Cardiac muscle cell (in vitro differentiated cells and primary cell): ENCODE results near the gene CC2D1B. TPM values are rescaled to one million over a fixed set of nuclear protein-coding genes. Genes with fewer than 3 reads are reported as not detected.

Experiments used
- DNase-seq, 2 donors: peaks; one replicate each; pipeline versions ENCODE4 v3.0.0 to v3.0.0-alpha.2; 2010 to 2017; ENCODE audit warnings: low read depth in 1 of 2, low spot score in 1 of 2
- H3K27ac ChIP-seq: fragments of 200-600 bp; sonication (generic); 2 replicates; pipeline ENCODE4 v1.5.1; 2016
- H3K27me3 ChIP-seq: fragments of 200-600 bp; sonication (generic); 2 replicates; pipeline ENCODE4 v1.6.0; 2016; ENCODE audit warnings: control low read depth
- H3K36me3 ChIP-seq: fragments of 200-600 bp; sonication (generic); 2 replicates; pipeline ENCODE4 v1.5.1; 2016; ENCODE audit warnings: control low read depth
- H3K4me1 ChIP-seq: fragments of 200-600 bp; sonication (generic); 2 replicates; pipeline ENCODE4 v1.8.1; 2017; ENCODE audit warnings: low read depth, mild to moderate bottlenecking, mixed run types
- H3K4me3 ChIP-seq: fragments of 200-600 bp; sonication (generic); 2 replicates; pipeline ENCODE4 v1.5.1; 2016; ENCODE audit warnings: mild to moderate bottlenecking
- H3K9me3 ChIP-seq: fragments of 200-600 bp; sonication (generic); 2 replicates; pipeline ENCODE4 v1.5.1; 2017; ENCODE audit warnings: low read depth, mild to moderate bottlenecking, control low read depth
- polyA plus RNA-seq: library from polyadenylated mRNA; unstranded; fragments of >200 nt; fragmentation: Nextera tagmentation; extraction: Ambion mirVana; gene quantifications from 2 replicates; pipeline ENCODE4 v1.2.1, GENCODE V29; 2016
- total RNA-seq: library from RNA; depleted of rRNA; stranded (reverse); fragments of >200 nt; gene quantifications from 2 replicates; pipeline ENCODE4 v1.2.3, GENCODE V29; 2016
- TF ChIP-seq, protein P1 (sequence below): IDR thresholded peaks from 2 replicates; pipeline ENCODE4 v1.5.1; 2012; ENCODE audit warnings: low read depth, mild to moderate bottlenecking, low read length

Gene CC2D1B
- total and polyA plus RNA-seq, 2 experiments from 2014 or later: 14.4 to 15.0 TPM

DNA sequence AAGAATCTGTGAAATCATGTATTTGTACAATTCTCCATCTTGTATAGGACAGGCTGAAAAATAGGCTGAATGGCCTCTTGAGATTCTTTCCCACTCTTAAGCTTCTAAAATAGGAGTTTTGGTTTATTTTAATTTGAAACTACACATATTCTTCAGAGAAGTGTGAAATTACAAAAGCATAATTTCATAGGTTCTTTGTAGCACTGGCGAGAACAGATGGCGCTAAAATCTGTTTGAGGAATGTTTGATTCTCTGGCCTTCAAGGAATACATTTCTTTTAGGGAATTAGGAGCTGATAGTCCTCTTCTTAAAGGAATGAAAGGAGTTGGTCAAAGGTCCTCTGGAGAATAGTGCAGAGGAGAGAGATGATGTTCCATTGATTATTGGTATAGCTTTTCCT lies 44.9 kb downstream of the CC2D1B start:
- H3K36me3 ChIP-seq: no peaks in the 10 kb centered on the region
- H3K4me3 ChIP-seq: no peak overlapping the region
- H3K9me3 ChIP-seq: no peaks in the 10 kb centered on the region
- DNase-seq: no peak
- no peak overlapping the region for H3K27ac ChIP-seq
- TF ChIP-seq, protein P1, sequence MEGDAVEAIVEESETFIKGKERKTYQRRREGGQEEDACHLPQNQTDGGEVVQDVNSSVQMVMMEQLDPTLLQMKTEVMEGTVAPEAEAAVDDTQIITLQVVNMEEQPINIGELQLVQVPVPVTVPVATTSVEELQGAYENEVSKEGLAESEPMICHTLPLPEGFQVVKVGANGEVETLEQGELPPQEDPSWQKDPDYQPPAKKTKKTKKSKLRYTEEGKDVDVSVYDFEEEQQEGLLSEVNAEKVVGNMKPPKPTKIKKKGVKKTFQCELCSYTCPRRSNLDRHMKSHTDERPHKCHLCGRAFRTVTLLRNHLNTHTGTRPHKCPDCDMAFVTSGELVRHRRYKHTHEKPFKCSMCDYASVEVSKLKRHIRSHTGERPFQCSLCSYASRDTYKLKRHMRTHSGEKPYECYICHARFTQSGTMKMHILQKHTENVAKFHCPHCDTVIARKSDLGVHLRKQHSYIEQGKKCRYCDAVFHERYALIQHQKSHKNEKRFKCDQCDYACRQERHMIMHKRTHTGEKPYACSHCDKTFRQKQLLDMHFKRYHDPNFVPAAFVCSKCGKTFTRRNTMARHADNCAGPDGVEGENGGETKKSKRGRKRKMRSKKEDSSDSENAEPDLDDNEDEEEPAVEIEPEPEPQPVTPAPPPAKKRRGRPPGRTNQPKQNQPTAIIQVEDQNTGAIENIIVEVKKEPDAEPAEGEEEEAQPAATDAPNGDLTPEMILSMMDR: no peak
- H3K4me1 ChIP-seq: no peaks in the 10 kb centered on the region
- H3K27me3 ChIP-seq: no peaks in the 10 kb centered on the region

DNA sequence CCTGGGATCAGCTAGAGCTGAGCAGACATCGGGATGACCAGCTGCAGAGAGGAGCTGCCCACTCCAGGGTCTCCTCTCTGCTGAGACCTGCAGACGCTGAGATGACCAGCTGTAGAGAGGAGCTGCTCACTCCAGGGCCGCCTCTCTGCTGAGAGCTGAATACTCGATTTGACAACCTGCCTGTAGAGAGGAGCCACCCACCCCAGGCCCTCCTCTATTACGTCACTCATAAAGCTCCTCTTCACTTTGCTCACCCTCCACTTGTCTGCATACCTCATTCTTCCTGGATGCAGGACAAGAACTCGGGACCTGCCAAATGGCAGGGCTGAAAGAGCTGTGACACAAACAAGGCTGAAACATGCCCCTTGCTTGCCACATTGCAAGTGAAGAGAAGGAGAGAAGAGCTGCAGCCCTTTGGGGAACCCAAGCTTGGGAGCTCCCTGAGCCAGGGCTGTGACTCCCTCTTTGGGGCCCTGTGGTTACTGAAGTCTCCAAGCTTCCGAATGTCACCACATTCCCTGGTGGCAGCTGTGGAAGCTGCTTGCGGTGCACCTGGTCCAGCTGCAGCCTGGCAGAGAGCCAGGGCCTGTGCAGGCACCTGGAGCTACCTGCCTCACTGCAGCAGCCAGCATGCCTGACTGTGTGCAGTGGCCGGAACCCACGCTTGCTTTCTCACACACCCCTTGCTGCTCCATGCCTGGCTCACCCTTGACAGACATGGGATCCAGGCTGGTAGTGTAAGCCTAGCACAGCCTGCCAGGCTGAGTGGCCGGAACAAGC lies 59.6 kb downstream of the CC2D1B start:
- no peaks in the 10 kb centered on the region for H3K27me3 ChIP-seq
- H3K4me1 ChIP-seq: peaks cover 11% of the 10 kb centered on the region
- TF ChIP-seq, protein P1: no peak
- no peak for DNase-seq
- H3K4me3 ChIP-seq: no peak overlapping the region
- H3K27ac ChIP-seq: peak overlapping the region; percentile 28
- peaks cover 6% of the 10 kb centered on the region for H3K36me3 ChIP-seq
- no peaks in the 10 kb centered on the region for H3K9me3 ChIP-seq

DNA sequence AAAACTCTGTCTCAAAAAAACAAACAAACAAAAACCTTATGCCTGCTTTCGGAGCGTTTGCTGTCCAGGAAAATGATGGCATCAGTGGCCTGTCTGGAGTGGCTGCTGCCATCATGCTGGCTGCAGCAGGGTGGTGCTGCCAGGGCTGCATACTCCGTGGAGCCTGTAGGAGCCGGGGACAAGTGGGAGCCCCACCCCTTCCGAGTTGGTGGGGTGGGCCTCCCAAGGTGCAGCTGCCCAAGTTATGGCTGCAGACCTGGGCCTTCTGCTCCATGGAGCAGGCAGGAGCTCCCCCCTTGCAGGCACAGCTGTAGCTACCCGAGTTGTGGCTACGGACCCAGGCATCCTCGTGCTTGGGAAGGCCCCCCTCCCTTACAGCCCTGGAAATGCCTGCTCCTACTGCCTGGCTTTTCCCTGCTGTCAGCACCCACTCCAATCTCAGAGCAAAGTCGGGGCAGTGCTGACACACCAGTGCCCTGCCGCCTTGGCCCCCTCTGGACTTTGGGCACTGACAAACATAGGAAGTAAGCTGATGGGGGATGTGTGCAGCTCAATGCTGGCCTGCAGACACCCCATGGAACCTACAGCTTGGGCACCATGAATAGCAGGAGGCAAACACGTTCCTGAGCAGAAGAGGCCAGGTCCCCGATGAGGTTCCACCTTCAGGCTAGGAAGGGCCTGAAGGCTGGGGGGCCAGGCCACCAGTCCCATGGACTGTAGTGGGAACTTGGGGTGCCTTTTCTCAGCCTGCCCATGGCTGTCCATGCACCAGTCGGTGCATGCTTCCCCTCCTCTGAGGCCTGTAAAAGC lies 60.4 kb downstream of the CC2D1B start:
- DNase-seq: peak in 1 of 2 donors; percentile 82
- Histone ChIP-seq H3K4me1 (peaks cover 11% of the 10 kb centered on the region), H3K36me3 (peaks cover 6% of the 10 kb centered on the region), H3K27ac (peak overlapping the region; percentile 48), H3K9me3 (no peaks in the 10 kb centered on the region), H3K27me3 (no peaks in the 10 kb centered on the region), H3K4me3 (no peak overlapping the region)
- TF ChIP-seq, protein P1: no peak

Other genes starting within 250 kb of the CC2D1B start
- 23.1 and 30.3 TPM in 2 replicates for gene ZFYVE9, start 224.1 kb downstream of the CC2D1B start, total RNA-seq
- gene ZFYVE9, start 224.1 kb downstream of the CC2D1B start, polyA plus RNA-seq: 7.1 and 9.8 TPM in 2 replicates
- gene ORC1, start 38.2 kb upstream of the CC2D1B start, total RNA-seq: 2.2 and 4.5 TPM in 2 replicates
- 3.4 and 4.6 TPM in 2 replicates for gene ORC1, start 38.2 kb upstream of the CC2D1B start, polyA plus RNA-seq
- gene PRPF38A, start 38.4 kb upstream of the CC2D1B start, total RNA-seq: 18.0 and 18.9 TPM in 2 replicates
- gene PRPF38A, start 38.4 kb upstream of the CC2D1B start, polyA plus RNA-seq: 43.4 and 53.4 TPM in 2 replicates
- gene TUT4, start 186.9 kb upstream of the CC2D1B start, total RNA-seq: 44.5 and 93.3 TPM in 2 replicates
- gene TUT4, start 186.9 kb upstream of the CC2D1B start, polyA plus RNA-seq: 42.6 and 73.5 TPM in 2 replicates
- 38.8 and 45.0 TPM in 2 replicates for gene GPX7, start 236.2 kb upstream of the CC2D1B start, total RNA-seq
- gene GPX7, start 236.2 kb upstream of the CC2D1B start, polyA plus RNA-seq: 14.4 and 30.5 TPM in 2 replicates